ENCODE measurements around the gene CBLN1.

The CBLN1 gene

GRCh38 chr16:49281480-49281842 lies at the start of gene CBLN1:
Gene CBLN1 (minus strand): TSS chr16:49281838. CDS start chr16:49281465, 373 bp downstream.
- DNase-seq = no peak

- no peak for DNase-seq
Observed at GRCh38 chr16:49330562-49331201, 49.0 kb upstream of the CBLN1 start.

GRCh38 chr16:49328325-49328724 lies 46.7 kb upstream of the CBLN1 start:
- no peak for DNase-seq

- DNase-seq = no peak
Observed at GRCh38 chr16:49327466-49327865, 45.8 kb upstream of the CBLN1 start.

- DNase-seq = no peak
Observed at GRCh38 chr16:49324703-49325102, 43.1 kb upstream of the CBLN1 start.

- no peak for DNase-seq
Observed at GRCh38 chr16:49315602-49316001, 34.0 kb upstream of the CBLN1 start.

GRCh38 chr16:49312389-49312985 lies 30.8 kb upstream of the CBLN1 start:
- DNase-seq = no peak

- DNase-seq = no peak
Observed at GRCh38 chr16:49311823-49312222, 30.2 kb upstream of the CBLN1 start.

GRCh38 chr16:49307176-49307575 lies 25.5 kb upstream of the CBLN1 start:
- no peak for DNase-seq

- no peak for DNase-seq
Observed at GRCh38 chr16:49305406-49305805, 23.8 kb upstream of the CBLN1 start.

- no peak for DNase-seq
Observed at GRCh38 chr16:49292413-49292812, 10.8 kb upstream of the CBLN1 start.

GRCh38 chr16:49287572-49287971 lies 5.9 kb upstream of the CBLN1 start:
- DNase-seq = no peak

- no peak for DNase-seq
Observed at GRCh38 chr16:49284962-49285361, 3.3 kb upstream of the CBLN1 start.

GRCh38 chr16:49283376-49284049 lies 1.9 kb upstream of the CBLN1 start:
- DNase-seq = no peak

- DNase-seq = no peak
Observed at GRCh38 chr16:49282690-49283375, 1.2 kb upstream of the CBLN1 start.

- peak; percentile 79 for DNase-seq
Observed at GRCh38 chr16:49281843-49282642, 405 bp upstream of the CBLN1 start.

GRCh38 chr16:49280841-49281371 lies 732 bp downstream of the CBLN1 start:
- DNase-seq = no peak

- DNase-seq = no peak
Observed at GRCh38 chr16:49280105-49280741, 1.4 kb downstream of the CBLN1 start.

GRCh38 chr16:49278944-49279725 lies 2.5 kb downstream of the CBLN1 start:
- DNase-seq = no peak

- no peak for DNase-seq
Observed at GRCh38 chr16:49278567-49278827, 3.1 kb downstream of the CBLN1 start.

GRCh38 chr16:49277766-49278566 lies 3.7 kb downstream of the CBLN1 start:
- no peak for DNase-seq

Data from stimulated activated CD4-positive, alpha-beta T cell treated with anti-CD3 and anti-CD28 coated beads, Interleukin-1b, Interleukin-23, amount 100 ng/mL, for 48 hours (primary cell).